GM23338 (cell line): ENCODE measurements around the gene PHC3. TPM values are rescaled to one million over a fixed set of nuclear protein-coding genes. Genes with fewer than 3 reads are reported as not detected.

Experiments used
- ATAC-seq: fragments of 200-7000 bp; cut with Tn5 transposase; 3 replicates; pipeline ENCODE4 v1.9.1; 2020
- DNase-seq: peaks from one replicate; pipeline ENCODE4 v3.0.0-alpha.2; 2015; ENCODE audit warnings: low spot score
- H2AFZ ChIP-seq: fragments of 200-600 bp; sonication (generic); 2 replicates; pipeline ENCODE4 v1.8.0; 2016; ENCODE audit warnings: antibody characterized with exemption, mild to moderate bottlenecking, moderate library complexity
- H3F3A ChIP-seq: fragments of 200-600 bp; sonication (generic); replicated peaks from 2 replicates; pipeline ENCODE4 v1.8.0; 2017; ENCODE audit warnings: antibody characterized with exemption, mixed run types, low read depth
- H3K27ac ChIP-seq: fragments of 200-600 bp; sonication (generic); 2 replicates; pipeline ENCODE4 v1.6.1; 2016; ENCODE audit warnings: low read depth
- H3K27me3 ChIP-seq: fragments of 200-600 bp; sonication (generic); 2 replicates; pipeline ENCODE4 v1.8.0; 2016; ENCODE audit warnings: mild to moderate bottlenecking, mixed run types, moderate library complexity; ENCODE audit not compliant: insufficient read depth
- H3K36me3 ChIP-seq: fragments of 200-600 bp; sonication (generic); 2 replicates; pipeline ENCODE4 v1.8.0; 2016; ENCODE audit warnings: mild to moderate bottlenecking; ENCODE audit not compliant: insufficient read depth
- H3K4me1 ChIP-seq: fragments of 200-600 bp; sonication (generic); 2 replicates; pipeline ENCODE4 v1.8.0; 2016; ENCODE audit warnings: mild to moderate bottlenecking, moderate library complexity; ENCODE audit not compliant: insufficient read depth
- H3K4me2 ChIP-seq: fragments of 200-600 bp; sonication (generic); 2 replicates; pipeline ENCODE4 v1.7.1; 2017; ENCODE audit warnings: mixed run types
- H3K4me3 ChIP-seq: fragments of 200-600 bp; sonication (generic); 2 replicates; pipeline ENCODE4 v1.6.1; 2016; ENCODE audit warnings: mixed run types
- H3K79me2 ChIP-seq: fragments of 200-600 bp; sonication (generic); replicated peaks from 2 replicates; pipeline ENCODE4 v1.8.0; 2017; ENCODE audit warnings: mild to moderate bottlenecking; ENCODE audit not compliant: insufficient read depth
- H3K9me2 ChIP-seq: fragments of 200-600 bp; sonication (generic); 2 replicates; pipeline ENCODE4 v1.8.0; 2017; ENCODE audit not compliant: insufficient read depth
- H4K20me1 ChIP-seq: fragments of 200-600 bp; sonication (generic); replicated peaks from 2 replicates; pipeline ENCODE4 v1.8.0; 2017; ENCODE audit warnings: mild to moderate bottlenecking; ENCODE audit not compliant: insufficient read depth
- H3K27ac Mint-ChIP-seq: 2 replicates; pipeline ENCODE4 v1.8.0; 2020; ENCODE audit warnings: inconsistent platforms, mild to moderate bottlenecking, moderate library complexity, mixed read lengths
- H3K27me3 Mint-ChIP-seq: 3 replicates; pipeline ENCODE4 v1.8.0; 2022; ENCODE audit warnings: low read depth, mild to moderate bottlenecking, moderate library complexity, mixed read lengths, inconsistent platforms; ENCODE audit not compliant: insufficient read depth, poor library complexity
- H3K36me3 Mint-ChIP-seq: 3 replicates; pipeline ENCODE4 v1.8.0; 2021; ENCODE audit warnings: low read depth, mild to moderate bottlenecking, inconsistent platforms, moderate library complexity, mixed read lengths
- H3K4me1 Mint-ChIP-seq: 3 replicates; pipeline ENCODE4 v1.8.0; 2020; ENCODE audit warnings: mild to moderate bottlenecking, inconsistent platforms, mixed read lengths
- H3K4me3 Mint-ChIP-seq: 3 replicates; pipeline ENCODE4 v1.8.0; 2021; ENCODE audit warnings: moderate library complexity, mild to moderate bottlenecking, inconsistent platforms, mixed read lengths
- H3K9me3 Mint-ChIP-seq: 3 replicates; pipeline ENCODE4 v1.8.0; 2020; ENCODE audit warnings: moderate library complexity, mild to moderate bottlenecking, inconsistent platforms, mixed read lengths
- CREB1 ChIP-seq: fragments of 250-450 bp; sonication (Bioruptor Pico); IDR thresholded peaks from 2 replicates; pipeline ENCODE4 v1.5.0; 2020; ENCODE audit warnings: low read depth, mild to moderate bottlenecking, moderate library complexity
- EZH2phosphoT487 ChIP-seq: fragments of 200-600 bp; sonication (generic); IDR thresholded peaks from one replicate; pipeline ENCODE4 v1.8.1; 2018; ENCODE audit warnings: antibody characterized with exemption; ENCODE audit not compliant: unreplicated experiment
- JUNB ChIP-seq: IDR thresholded peaks from one replicate; pipeline ENCODE4 v1.6.1; 2016; ENCODE audit warnings: antibody characterized with exemption; ENCODE audit not compliant: unreplicated experiment
- NANOG ChIP-seq: IDR thresholded peaks from 2 replicates; pipeline ENCODE4 v1.6.1; 2016; ENCODE audit warnings: antibody characterized with exemption, borderline replicate concordance
- STAT1 ChIP-seq: IDR thresholded peaks from one replicate; pipeline ENCODE4 v1.6.1; 2016; ENCODE audit warnings: antibody characterized with exemption; ENCODE audit not compliant: unreplicated experiment
- ZNF331 ChIP-seq: fragments of 250-450 bp; sonication (Bioruptor Pico); IDR thresholded peaks from 2 replicates; pipeline ENCODE4 v1.5.0; 2020; ENCODE audit warnings: low read depth, mild to moderate bottlenecking, moderate library complexity
- polyA plus RNA-seq: library from polyadenylated mRNA; unstranded; fragments of >200 nt; fragmentation: Nextera tagmentation; extraction: Ambion mirVana; gene quantifications from 2 replicates; pipeline ENCODE4 v1.2.1, GENCODE V29; 2016
- total RNA-seq: library from RNA; depleted of rRNA; stranded (reverse); fragments of >200 nt; shearing (Covaris generic); gene quantifications from 2 replicates; pipeline ENCODE4 v1.2.3, GENCODE V29; 2014
- TF ChIP-seq, protein P1 (sequence below): fragments of 250-450 bp; sonication (Bioruptor Pico); IDR thresholded peaks from 2 replicates; pipeline ENCODE4 v1.5.0; 2020; ENCODE audit warnings: mild to moderate bottlenecking, moderate library complexity

The PHC3 gene
- total and polyA plus RNA-seq, 2 experiments from 2014 or later: 23.9 to 83.5 TPM

DNA sequence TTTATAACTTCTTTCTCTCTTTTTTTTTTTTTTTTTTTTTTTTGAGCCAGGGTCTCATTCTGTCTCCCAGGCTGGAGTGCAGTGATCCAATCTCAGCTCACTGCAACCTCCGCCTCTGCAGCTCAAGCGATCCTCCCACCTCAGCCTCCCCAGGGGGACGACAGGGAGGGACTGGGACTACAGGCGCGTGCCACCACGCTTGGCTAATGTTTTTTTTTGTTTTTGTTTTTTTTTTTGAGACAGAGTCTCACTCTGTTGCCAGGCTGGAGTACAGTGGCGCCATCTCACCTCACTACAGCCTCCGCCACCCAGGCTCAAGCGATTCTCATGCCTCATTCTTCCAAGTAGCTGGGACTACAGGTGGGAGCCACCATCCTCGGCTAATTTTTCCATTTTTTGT is 23.0 kb upstream of the PHC3 start (continued):
- TF ChIP-seq, protein P1, sequence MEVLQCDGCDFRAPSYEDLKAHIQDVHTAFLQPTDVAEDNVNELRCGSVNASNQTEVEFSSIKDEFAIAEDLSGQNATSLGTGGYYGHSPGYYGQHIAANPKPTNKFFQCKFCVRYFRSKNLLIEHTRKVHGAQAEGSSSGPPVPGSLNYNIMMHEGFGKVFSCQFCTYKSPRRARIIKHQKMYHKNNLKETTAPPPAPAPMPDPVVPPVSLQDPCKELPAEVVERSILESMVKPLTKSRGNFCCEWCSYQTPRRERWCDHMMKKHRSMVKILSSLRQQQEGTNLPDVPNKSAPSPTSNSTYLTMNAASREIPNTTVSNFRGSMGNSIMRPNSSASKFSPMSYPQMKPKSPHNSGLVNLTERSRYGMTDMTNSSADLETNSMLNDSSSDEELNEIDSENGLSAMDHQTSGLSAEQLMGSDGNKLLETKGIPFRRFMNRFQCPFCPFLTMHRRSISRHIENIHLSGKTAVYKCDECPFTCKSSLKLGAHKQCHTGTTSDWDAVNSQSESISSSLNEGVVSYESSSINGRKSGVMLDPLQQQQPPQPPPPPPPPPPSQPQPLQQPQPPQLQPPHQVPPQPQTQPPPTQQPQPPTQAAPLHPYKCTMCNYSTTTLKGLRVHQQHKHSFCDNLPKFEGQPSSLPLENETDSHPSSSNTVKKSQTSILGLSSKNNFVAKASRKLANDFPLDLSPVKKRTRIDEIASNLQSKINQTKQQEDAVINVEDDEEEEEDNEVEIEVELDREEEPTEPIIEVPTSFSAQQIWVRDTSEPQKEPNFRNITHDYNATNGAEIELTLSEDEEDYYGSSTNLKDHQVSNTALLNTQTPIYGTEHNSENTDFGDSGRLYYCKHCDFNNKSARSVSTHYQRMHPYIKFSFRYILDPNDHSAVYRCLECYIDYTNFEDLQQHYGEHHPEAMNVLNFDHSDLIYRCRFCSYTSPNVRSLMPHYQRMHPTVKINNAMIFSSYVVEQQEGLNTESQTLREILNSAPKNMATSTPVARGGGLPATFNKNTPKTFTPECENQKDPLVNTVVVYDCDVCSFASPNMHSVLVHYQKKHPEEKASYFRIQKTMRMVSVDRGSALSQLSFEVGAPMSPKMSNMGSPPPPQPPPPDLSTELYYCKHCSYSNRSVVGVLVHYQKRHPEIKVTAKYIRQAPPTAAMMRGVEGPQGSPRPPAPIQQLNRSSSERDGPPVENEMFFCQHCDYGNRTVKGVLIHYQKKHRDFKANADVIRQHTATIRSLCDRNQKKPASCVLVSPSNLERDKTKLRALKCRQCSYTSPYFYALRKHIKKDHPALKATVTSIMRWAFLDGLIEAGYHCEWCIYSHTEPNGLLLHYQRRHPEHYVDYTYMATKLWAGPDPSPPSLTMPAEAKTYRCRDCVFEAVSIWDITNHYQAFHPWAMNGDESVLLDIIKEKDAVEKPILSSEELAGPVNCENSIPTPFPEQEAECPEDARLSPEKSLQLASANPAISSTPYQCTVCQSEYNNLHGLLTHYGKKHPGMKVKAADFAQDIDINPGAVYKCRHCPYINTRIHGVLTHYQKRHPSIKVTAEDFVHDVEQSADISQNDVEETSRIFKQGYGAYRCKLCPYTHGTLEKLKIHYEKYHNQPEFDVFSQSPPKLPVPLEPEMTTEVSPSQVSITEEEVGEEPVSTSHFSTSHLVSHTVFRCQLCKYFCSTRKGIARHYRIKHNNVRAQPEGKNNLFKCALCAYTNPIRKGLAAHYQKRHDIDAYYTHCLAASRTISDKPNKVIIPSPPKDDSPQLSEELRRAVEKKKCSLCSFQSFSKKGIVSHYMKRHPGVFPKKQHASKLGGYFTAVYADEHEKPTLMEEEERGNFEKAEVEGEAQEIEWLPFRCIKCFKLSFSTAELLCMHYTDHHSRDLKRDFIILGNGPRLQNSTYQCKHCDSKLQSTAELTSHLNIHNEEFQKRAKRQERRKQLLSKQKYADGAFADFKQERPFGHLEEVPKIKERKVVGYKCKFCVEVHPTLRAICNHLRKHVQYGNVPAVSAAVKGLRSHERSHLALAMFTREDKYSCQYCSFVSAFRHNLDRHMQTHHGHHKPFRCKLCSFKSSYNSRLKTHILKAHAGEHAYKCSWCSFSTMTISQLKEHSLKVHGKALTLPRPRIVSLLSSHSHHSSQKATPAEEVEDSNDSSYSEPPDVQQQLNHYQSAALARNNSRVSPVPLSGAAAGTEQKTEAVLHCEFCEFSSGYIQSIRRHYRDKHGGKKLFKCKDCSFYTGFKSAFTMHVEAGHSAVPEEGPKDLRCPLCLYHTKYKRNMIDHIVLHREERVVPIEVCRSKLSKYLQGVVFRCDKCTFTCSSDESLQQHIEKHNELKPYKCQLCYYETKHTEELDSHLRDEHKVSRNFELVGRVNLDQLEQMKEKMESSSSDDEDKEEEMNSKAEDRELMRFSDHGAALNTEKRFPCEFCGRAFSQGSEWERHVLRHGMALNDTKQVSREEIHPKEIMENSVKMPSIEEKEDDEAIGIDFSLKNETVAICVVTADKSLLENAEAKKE (CRISPR knock-in tag): no peak
- TF ChIP-seq CREB1: no peak
- no peak for TF ChIP-seq JUNB
- TF ChIP-seq STAT1: no peak
- no peak for TF ChIP-seq ZNF331 (CRISPR knock-in tag)

DNA sequence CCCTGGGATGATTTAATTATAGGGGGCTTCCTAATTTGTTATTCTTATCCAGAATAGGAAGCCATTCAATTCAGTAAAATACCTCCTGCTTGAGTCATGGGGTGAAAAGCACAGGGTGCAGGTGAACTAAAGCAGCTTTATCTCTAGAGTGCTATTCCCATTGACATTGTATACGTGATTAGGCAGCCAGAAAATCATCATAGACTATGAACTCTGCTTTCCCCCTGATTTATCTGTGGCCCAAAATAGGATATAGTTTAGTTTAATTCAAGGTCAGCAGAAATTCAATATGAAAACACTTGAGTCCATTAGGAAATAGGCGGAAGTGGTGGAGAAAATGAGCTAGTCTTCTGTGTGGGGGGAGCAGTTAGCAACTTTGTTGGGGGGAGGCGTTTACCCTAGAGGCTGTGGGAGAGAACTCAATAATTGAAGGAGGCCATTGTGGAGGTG is 22.5 kb upstream of the PHC3 start:
- H4K20me1 ChIP-seq: no peaks in the 10 kb centered on the region
- no peak for DNase-seq
- no peaks in the 10 kb centered on the region for H3K27me3 ChIP-seq
- TF ChIP-seq NANOG (no peak), STAT1 (no peak), ZNF331 (CRISPR knock-in tag) (no peak), EZH2phosphoT487 (no peak)
- Mint-ChIP-seq H3K36me3 (no peaks in the 10 kb centered on the region), H3K4me3 (no peak overlapping the region), H3K27me3 (peaks cover 7% of the 10 kb centered on the region), H3K9me3 (no peaks in the 10 kb centered on the region; the same call in 2 of the 3 replicates), H3K27ac (no peak overlapping the region), H3K4me1 (peaks cover 10% of the 10 kb centered on the region)
- H3K79me2 ChIP-seq: no peaks in the 10 kb centered on the region
- no peaks in the 10 kb centered on the region for H3K36me3 ChIP-seq
- H3K4me1 ChIP-seq: 0 out of 2 replicates have a peak, but pooled peaks cover 8% of the 10 kb centered on the region
- no peak overlapping the region for H3K4me2 ChIP-seq
- H2AFZ ChIP-seq: no peak overlapping the region
- H3F3A ChIP-seq: no peaks in the 10 kb centered on the region
- H3K9me2 ChIP-seq: no peaks in the 10 kb centered on the region
- no peak overlapping the region for H3K27ac ChIP-seq
- no peak overlapping the region for H3K4me3 ChIP-seq
- no peak for ATAC-seq
